Embryonic facial prominence (tissue), 1 donor: ENCODE measurements around the gene BEX4.
"Not testable (repeated sequence)": the region's sequence is repeated elsewhere in the genome, so short reads cannot be mapped to it uniquely, and the experiment has no call there.

Experiments used
- DNase-seq: peaks from one replicate; pipeline ENCODE4 v3.0.0-alpha.2; 2016; ENCODE audit errors: extremely low spot score

BEX4 gene

GRCh38 chrX:103214870-103215424 is at the start of gene BEX4:
BEX4 (plus strand) TSS chrX:103215108; CDS start chrX:103216154, 1,046 bp downstream.
- DNase-seq, result peak; percentile 29

GRCh38 chrX:103170216-103170615 is 44.7 kb upstream of the BEX4 start:
- DNase-seq, result no peak

- DNase-seq, result no peak
Measured at GRCh38 chrX:103171353-103171752, 43.6 kb upstream of the BEX4 start.

- not testable (repeated sequence) for DNase-seq
Measured at GRCh38 chrX:103175256-103175655, 39.7 kb upstream of the BEX4 start.

GRCh38 chrX:103175944-103176753 is 38.8 kb upstream of the BEX4 start:
- peak; percentile 10 for DNase-seq

- no peak for DNase-seq
Measured at GRCh38 chrX:103177556-103177955, 37.4 kb upstream of the BEX4 start.

- DNase-seq, result no peak
Measured at GRCh38 chrX:103183912-103184311, 31.0 kb upstream of the BEX4 start.

- no peak for DNase-seq
Measured at GRCh38 chrX:103187953-103188475, 26.9 kb upstream of the BEX4 start.

- DNase-seq, result no peak
Measured at GRCh38 chrX:103197721-103198306, 17.1 kb upstream of the BEX4 start.

GRCh38 chrX:103198668-103199067 is 16.2 kb upstream of the BEX4 start:
- not testable (repeated sequence) for DNase-seq

- DNase-seq, result no peak
Measured at GRCh38 chrX:103201041-103201440, 13.9 kb upstream of the BEX4 start.

GRCh38 chrX:103210056-103210455 is 4.9 kb upstream of the BEX4 start:
- DNase-seq, result no peak

- DNase-seq, result peak; percentile 10
Measured at GRCh38 chrX:103211012-103211715, 3.7 kb upstream of the BEX4 start.

- no peak for DNase-seq
Measured at GRCh38 chrX:103212749-103213457, 2.0 kb upstream of the BEX4 start.

GRCh38 chrX:103215425-103215991 is 600 bp downstream of the BEX4 start:
- peak; percentile 13 for DNase-seq

- DNase-seq, result no peak
Measured at GRCh38 chrX:103220511-103221323, 5.8 kb downstream of the BEX4 start.

GRCh38 chrX:103225918-103226317 is 11.0 kb downstream of the BEX4 start:
- DNase-seq, result not testable (repeated sequence)

GRCh38 chrX:103233263-103233662 is 18.4 kb downstream of the BEX4 start:
- no peak for DNase-seq

- DNase-seq, result no peak
Measured at GRCh38 chrX:103234869-103235268, 20.0 kb downstream of the BEX4 start.

GRCh38 chrX:103235608-103236007 is 20.7 kb downstream of the BEX4 start:
- DNase-seq, result not testable (repeated sequence)
